Dermis blood vessel endothelial cell (primary cell): ENCODE measurements around the gene INS. TPM values are rescaled to one million over a fixed set of nuclear protein-coding genes. Genes with fewer than 3 reads are reported as not detected.

Experiments
- DNase-seq: peaks from one replicate; pipeline ENCODE4 v3.0.0; 2010
- total RNA-seq: library from RNA; depleted of rRNA; stranded (reverse); fragments of >200 nt; gene quantifications from 2 replicates; pipeline ENCODE4 v1.2.3, GENCODE V29; 2014

The INS gene
- total RNA-seq, 1 donor from 2014 or later, result not detected

DNA sequence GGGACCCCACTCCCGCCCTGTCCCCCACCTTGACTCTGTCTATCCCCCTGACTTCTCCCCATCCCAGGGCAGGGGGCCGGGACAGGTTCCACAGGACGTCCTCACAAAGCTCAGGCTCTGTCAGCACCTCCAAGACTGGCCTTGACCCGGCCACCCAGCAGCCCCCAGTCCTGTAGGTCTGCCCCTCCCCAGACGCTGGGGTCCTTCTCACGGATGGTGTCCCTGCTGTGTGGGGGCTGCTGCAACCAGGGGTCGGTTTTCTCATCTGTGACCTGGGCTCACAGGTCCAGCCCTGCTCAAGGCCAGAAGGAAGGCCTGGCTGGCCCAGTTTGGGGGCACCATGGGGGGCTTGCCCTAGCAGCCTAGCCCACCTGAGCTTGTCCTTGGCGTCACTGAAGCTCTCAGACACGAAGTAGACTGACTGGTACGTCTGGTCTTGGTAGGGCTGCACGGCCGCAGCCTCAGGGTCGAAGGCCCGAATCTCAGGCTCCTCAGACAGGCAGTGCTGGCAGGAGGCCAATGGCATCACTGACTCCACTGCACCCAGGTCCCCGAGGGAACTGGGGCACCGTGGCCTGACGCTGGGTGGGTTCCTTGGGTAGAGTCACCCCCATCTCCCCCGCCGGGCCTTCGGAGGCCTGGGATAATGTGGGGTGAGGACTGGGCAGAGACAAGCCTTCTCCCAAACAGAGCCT, 4.0 kb upstream of the INS start:
- no peak for DNase-seq

DNA sequence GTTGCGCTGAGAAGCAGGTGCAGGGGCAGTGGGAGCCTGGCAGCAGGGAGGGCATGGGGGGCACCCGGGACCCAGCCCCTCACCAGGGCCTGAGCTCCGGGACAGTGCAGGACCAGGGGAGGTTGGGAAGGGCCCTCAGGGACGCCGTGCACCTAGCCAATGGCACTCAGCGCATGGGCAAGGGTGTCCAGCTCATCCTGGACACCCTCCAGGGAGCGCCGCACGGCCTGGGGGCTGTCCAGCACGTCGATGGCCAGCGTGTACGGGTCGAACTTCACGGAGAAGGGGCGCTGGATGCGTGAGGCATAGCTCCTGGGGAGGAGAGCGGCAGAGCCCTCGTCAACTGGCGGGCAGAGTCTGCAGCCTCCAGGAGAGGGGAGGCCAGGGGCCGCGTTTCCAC, 3.1 kb upstream of the INS start:
- DNase-seq, result no peak

DNA sequence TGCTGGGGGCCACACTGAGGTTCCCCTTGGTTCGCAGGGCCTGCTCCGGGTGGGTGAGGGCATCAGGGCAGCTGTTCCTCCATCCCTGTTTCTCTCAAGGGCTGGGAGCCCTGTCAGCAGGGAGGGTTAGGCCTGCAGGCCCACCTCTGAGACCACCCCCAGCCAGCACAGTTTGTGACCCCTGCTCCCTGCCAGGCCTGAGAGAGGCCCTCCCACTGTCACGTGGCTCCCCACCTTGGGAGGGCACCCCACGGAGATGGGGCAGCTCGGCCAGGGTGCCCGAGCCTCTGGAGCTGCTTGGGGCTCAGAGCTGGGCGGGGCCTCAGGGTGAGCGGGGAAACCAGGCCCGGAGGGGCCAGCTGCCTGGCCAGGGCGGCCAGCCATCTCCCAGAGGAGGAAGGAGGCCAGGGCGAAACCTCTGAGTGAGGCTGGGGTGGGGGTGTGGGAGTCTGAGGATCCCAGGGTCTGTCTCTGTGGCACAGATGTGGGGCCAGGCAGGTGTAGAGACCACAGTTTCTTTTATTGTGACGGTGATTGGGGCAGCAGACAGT, 2.5 kb upstream of the INS start:
- DNase-seq, result no peak

DNA sequence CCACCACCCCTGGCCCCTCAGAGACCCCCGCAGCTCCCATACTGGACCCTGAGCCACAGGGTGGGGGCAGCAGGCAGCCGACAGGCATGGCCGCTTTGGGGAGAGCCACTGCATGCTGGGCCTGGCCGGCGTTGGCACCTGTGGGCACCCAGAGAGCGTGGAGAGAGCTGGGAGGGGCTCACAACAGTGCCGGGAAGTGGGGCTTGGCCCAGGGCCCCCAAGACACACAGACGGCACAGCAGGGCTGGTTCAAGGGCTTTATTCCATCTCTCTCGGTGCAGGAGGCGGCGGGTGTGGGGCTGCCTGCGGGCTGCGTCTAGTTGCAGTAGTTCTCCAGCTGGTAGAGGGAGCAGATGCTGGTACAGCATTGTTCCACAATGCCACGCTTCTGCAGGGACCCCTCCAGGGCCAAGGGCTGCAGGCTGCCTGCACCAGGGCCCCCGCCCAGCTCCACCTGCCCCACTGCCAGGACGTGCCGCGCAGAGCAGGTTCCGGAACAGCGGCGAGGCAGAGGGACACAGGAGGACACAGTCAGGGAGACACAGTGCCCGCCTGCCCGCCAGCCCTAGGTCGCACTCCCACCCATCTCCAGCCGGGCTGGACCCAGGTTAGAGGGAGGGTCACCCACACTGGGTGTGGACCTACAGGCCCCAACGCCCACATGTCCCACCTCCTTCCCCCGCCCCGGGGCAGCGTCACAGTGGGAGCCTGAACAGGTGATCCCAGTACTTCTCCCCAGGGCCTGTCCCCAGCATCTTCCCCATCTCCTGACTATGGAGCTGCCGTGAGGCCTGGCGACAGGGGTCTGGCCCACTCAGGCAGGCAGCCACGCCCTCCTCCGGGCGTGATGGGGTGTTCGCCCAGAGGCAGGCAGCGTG, 1.2 kb downstream of the INS start:
- no peak for DNase-seq

DNA sequence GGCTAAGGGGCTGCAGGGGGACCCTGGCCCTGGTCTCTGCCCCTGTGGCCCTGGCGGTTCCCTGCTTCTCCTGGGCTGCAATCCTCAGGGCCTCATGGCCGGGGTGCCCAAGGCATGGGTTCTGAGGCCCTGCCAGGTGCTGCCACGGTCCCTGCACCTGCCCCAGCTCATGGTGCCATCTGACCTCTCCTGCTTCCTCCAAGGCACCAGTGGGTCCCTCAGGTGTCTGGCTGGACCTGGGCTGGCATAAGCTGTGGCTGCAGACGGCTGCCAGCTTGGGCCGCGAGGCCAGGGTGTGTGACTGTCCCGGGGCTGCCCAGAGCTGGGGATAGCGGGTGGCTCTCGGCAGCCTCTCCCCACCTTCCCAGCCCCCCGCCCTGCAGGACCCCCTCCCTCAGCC, 2.0 kb downstream of the INS start:
- no peak for DNase-seq

DNA sequence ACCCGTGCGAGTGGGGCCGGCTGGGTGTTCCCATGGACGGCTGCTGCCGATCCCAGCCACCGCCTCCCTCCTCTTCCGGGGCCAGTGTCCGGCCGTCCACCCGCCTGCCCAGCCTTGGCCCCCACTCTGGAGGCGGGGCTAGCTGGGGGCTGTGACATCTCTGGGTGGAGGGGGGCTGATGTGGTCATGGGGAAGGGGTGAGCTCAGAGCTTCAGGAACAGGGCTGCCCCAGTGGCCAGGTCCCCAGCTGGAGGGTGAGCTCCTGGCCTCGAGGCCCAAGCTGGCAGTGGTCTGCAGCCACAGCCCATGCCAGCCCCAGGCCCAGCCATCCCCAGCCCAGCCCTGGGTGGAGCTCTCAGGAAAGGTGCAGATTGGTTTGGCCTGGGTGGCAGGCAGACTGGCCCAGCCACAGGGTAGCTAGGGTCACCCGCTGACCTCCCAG, 2.7 kb downstream of the INS start:
- DNase-seq, result no peak

DNA sequence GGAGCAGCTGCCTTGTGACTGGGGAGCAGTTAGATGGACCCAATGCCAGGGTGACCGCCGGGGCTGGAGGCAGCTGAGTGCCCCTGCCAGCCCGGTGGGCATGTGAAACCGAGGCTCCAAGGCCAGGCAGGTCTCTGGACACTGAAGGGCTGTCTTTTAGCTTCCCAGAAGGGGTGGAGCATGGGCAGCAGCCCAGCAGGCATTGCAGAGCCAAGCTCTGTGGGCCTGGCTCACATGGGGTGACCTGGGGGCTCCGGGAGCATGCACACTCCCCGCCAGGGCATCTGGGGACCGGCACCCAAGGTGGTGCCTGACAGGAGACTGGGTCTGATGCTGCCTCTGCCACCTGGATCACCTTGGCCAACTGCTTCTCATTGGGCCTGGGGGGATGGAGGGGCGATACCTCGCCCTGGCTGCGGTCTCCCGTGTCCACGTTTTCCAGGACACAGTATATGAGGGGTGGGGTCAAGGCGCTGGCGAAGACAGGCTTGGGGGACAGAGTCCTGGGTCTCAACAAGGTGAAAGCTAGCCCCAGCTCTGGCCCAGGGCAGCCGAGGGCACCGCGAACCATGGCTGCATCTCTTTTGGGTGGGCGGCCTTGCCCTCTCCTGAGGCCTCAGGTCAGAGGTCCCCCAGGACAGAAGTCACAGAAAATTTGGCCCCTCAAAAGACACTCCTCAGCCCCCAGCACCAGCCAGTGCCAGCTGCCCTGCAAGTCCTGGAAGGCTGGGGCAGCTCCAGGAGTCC, 3.5 kb downstream of the INS start:
- DNase-seq, result no peak

DNA sequence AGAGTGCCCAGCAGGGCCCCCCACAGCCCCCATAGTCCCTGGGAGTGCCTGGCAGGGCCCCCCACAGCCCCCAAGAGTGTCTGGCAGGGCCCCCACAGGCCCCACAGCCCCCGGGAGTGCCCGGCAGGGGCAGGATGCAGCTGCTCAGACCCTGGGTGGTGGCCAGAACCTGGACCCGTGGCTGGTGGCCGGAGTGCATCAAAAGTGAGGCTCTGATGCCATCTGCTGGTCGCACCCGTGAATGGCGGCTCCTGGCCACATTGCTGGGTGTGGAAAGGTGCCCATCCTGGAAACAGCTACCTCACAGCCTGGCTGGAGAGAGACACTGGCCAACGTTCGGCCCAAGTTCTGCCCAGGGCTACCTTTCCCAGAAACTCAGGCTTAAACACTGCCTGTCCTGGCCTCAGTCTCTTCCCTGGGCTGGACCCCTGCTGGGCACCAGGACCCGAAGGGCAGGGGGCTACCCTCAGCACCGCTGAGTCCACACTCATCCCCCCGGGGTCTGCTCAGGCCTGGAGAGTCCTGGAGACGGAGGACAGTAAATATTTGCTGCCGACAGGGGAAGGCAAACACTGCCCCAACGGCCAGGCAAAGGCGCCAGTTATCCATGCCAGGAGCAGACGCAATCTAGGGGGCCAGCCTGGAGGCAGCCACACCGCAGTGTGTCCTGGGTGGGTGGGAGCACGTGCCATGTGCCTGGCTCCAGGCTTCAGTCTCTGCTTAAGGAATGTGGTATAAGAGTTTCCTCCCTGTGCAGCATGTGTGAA, 4.4 kb downstream of the INS start:
- DNase-seq, result peak; percentile 76

DNA sequence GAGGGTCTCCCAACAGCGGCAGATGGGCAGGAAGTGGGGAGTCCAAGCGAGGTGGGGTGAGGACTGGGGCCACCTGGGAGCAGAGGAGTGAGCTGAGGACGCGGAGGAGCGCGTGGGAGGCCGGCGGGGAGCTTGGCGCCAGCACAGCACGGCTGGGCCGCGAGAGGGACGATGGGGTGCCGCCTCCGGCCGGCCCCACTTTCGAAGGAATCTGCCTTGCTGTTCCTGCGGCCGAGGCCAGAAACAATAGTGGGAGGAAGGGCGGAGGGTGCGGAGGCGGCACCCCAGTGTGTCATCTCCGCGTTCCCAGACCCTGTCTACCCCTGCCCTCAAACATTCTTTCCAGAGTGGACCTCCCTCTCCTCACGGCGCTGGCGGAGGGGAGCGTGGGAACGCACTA, 5.5 kb downstream of the INS start:
- no peak for DNase-seq

DNA sequence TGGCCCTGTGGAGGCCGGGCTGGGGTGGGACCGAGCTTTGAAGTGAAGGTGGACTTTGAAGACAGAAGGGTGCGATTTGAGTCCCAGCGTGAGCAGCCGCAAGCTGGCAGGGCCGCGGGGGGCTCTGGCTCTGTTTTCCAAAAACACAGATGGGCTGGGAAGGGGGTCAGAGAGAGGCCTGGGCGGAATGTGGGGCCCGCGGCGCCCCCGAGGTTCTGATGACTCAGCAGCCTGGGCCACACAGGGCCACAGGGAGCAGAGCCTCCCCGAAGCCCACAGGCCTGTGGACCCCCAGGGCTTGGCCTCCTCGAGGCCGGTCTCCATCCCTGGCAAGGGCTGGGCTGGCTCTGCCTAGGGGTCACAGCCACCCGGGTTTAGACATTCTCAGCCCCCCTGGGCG, 6.1 kb downstream of the INS start:
- DNase-seq, result no peak

DNA sequence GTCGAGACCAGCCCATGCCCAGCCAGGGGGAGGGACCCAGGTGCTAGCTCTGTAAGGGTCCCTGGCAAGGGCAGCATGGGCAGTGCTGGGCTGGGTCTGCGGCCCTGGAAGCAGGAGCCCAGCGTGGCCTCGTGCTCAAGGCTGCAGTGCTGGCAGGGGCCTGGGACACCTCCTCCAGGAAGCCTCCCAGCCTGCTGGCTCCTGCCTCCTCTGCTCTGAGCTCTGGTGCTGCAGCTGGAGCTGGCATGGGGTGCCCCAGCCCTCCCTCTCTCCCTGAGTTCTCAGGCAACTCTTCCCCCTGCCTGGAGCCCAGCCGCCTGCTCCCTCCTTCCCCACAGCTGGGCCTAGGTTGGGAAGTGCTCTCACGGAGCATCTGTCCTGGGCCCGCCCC, 6.8 kb downstream of the INS start:
- no peak for DNase-seq

DNA sequence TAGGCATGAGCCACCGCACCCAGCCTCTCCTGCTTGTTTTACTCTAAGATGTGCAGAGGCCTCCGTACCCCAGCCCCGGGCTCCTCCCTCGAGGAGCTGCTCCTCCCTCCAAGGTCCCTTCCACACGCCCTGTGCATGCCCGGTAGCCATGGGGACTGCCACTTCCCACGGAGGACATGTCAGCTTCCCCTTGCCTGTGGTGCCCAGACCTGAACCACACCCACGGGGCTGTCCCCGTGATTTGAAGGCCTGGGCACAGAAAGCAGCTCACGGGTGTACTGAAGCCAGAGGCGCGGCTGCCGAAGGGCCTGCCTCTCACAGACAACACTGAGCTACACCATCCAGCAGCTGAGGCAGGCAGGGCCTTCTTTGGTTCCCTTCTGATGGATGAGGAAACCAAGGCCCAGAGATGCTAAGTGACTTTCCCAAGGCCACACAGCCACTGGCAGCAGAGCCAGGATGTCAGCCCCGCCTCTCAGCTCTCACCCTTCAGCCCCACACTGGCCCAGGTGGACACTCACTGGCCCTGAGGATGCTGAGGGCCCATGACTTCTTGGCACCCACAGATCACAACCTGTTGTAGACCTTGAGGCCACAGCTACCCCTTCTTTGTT, 7.3 kb downstream of the INS start:
- no peak for DNase-seq

DNA sequence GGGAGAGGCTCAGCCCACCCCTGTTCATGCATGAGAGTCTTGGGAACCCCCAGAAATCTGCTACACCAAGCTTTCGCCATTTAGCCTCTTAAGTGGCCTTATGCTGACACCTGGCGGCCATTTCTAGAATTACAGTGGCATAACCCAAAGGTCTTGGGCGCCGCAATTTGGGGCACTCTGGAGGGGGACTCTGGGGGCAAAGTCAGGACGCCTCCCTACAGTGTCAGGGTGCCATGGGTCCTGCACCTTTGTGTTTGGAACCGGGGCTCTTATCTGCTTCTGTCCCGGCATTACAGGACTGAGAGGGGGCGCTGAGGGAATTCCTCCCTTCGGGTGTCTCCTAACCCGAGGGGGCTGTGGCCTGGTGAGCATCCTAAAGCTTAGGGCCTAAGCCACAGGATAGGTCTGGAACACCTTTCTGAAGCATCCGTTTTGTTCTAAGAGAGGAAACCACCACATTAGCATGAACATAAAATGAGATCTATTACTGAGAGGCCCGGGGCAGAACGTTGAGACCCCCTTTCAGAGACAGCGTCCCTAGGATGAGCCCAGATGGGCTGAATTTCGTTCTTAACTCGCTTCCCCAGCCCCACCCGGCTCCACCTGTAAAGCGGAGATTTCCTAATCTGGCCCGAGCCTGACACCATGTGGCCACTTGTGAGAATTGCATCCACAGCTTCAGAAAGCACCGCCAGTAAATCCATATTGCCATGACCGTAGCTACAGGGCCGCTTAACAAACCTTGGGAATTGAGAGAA, 9.3 kb downstream of the INS start:
- DNase-seq, result peak; percentile 83

DNA sequence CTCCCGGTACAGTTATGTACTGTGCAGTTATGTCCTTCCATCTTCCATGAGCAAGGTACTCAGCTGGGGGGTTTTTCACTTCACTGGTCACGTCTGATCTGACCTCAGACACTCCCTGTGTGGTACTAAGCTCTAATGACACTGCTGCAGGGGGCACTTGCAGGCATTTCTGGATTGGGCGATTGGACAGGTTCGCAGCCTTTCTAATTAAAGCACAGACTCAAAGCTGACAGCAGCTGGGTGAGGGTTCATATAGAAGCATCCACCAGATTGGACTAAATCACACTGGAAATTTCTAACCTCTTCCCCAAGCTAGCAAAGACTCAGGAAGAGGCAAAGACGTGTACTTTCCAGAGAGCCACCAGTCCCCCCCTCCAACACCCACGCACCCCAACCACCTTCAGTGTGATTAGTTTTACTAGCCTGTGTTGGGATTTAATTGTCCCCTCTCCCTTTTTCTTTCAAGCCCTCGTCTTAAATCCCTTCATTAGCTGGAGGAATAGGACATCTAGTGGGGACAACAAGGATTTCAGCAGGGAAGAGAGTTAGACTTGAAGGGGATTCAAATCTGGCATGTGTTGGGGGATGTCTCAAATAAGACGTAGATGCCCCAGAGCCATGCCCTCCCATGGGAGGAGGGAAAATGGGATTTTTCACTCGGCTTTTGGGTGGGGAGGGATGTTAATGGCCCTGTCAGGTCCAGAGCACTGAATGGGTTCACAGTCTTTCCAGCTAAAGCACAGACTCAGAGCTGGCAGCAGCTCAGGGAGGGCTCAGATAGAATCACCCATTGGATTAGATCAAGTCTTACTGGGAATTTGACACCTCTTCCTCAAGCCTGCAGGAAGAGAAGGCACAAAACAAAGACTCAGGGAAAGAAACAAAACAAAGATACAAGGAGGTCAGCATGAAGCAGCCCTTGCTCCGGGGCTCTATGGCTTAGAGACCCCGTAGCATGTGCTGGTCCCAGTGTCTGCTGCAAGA, 10.9 kb downstream of the INS start:
- DNase-seq, result peak; percentile 81

DNA sequence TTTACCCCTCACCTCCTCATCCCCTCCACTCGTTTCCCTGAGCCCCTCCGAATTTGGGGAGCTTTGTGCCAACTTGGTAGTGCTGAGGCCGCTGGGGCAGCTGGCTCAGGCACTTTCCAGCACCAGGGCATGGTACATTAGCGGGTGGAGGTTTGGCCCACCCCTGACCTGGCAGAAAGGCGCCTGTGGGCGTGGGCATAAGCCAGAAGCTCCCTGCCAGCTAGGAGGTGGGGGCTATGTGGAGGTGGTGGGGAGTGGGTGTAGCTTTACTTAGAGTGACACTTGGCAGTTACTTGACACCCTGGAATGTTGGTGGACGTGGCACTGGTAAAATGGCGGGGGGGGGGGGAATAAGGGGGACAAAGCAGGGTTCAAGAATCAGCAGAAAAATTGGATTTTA, 11.5 kb downstream of the INS start:
- no peak for DNase-seq

DNA sequence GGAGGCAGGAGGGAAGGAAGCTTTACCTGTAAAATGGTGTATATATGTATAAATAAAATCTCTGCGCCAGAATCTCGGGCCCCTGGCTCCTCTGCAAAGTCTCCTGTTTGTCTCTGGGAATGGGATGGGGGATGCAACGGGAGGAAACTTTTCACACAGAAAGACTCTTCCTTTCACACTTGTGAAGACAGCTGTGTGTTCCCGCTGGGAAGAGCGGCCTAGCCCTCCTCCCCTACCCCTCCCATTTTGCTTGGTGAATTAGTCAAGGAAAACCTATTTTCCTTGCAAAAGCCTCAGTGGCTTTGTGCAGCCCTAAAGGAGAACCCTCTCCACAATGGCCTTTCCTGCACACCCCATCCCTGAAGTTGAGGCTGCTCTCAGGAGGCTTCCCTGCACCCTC, 12.4 kb downstream of the INS start:
- DNase-seq, result no peak

DNA sequence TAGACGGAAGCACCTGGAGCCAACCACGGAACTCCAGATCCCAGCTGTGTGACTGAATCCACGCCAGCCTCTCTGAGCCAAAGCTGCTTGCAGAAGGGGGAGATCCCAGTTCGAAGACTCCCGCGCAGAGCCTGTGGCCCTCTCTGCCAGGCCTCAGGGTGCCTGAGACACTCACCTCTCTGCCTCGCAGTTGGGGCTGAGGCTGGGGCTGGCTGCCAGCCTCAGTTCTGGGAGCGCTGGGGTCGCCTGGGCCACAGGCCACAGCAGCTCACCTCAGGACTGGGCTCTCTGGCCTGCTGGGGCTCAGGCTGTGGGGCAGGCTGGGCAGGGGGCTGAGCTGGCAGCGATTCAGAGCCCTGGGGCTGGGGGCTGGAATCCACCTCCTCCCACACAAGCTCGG, 13.6 kb downstream of the INS start:
- DNase-seq, result no peak

DNA sequence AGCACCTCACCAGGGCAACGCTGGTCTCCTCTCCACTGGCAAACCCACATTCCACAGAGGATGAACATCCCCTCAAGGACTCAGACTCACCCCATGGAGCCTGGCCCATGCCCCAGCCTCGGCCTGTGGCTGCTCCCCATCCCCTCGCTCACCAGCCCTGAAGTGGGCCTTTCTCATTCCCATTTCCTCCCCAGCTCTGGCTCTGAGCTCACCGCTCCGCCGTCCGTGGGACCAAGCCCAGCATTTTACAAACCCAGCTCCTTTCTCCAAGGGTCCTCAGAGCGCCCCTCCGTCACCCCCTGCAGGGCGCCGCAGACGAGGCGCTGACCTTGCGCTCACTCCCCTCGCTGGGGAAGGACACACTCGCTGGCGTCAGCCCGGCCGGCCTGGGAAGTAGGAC, 15.0 kb downstream of the INS start:
- no peak for DNase-seq

DNA sequence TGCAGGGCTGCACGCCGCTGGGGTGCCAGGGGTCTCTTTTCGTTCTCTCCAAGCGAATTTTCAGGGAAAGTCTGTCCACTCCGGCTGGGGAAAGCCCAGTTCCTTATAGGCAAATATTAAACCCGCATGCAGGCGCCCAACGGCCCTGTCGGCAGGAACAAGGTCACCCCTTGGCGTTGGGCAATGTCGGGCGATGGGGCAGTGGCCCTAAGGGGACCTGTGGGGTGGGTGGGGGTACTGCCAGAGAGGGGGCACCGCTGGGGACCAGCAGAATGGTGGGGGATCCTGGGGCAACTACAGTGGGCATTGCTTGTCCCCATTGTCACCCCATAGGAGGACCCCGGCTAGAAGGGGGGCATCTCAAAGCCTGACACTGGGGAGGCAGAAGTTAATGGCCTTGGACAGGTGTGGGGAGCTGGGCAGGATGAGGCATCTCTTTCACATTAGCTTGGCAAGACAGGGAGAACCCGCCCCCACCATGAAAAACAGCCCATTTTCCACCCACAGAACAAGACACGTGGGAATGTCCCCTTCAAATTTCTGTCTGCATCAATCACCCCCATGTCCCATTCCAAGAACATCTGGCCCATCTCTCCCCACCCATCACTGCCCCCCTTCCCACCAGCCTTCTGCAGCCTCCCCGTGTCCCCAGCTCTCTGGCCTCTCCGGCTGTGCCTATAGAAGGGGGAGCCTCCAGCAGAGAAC, 16.3 kb downstream of the INS start:
- DNase-seq, result no peak
